Raji (cell line): ENCODE measurements around the gene GPC6.

Experiments used
- POLR2A ChIP-seq: IDR thresholded peaks from 2 replicates; pipeline ENCODE4 v1.6.1; 2011; ENCODE audit warnings: low read depth, low read length, control low read depth; ENCODE audit not compliant: insufficient read depth

The GPC6 gene

DNA sequence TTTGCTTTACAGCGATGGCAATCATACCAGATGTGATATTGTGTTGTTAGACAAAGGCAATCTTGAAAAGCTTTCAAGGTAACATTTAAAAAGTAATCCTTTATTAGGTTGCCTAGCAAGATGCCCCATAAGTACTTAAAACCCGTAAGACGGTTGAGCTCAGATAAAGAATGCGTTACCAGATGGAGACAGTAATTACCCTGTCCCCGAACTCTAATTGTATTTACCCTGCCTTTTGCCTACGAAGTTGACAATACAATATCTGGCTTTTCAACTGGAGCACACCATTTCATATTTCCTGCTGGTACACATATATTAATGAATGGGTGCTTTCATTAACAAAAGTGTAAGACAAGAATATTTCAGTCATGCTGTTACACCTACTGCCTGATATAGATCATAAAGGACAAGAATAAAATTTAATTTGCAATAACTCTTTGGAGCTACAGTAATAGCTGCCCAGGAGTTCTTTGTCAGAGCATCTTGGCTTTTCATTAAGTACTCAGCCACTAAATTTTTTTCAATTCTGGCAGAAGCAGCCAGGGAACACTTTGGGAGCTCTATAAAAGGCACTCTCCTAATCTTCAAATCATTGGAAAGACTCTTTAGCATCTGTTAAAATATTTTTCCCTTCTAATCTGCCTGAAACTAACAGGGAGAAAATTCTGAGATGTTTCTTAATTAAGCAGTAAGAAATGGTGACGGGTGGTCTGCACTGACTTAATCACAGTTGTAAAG is 1189.1 kb downstream of the GPC6 start:
- TF ChIP-seq POLR2A, result no peak

DNA sequence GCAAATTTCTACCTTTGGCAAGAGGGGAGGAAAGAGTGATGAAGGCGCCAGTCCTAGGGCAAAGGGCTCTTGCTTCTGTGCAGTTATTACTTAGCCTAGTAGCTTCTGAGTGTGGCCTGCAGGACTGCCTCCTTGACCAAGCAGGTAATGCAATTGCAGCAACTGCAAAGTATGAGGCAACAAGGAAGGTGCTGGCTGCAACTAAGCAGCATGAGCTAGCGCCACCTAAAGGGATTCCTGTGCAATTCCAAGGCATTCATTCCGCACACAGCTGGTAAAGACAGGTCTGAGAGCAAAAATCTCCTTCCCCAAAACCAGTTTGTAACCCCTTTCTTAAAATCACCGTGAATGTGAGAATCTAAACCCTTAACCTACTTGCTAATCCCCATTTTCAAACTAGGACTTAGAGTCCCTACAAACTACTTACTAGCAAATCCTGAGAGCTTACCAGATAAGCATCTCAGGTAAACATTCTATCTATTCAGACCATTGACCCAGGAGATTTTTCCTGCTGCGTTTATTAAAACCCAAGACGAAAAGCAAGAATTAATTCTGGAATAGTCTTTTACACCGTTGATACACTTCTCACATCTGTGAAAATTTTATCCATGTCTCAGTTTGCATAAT is 1190.0 kb downstream of the GPC6 start:
- no peak for TF ChIP-seq POLR2A

DNA sequence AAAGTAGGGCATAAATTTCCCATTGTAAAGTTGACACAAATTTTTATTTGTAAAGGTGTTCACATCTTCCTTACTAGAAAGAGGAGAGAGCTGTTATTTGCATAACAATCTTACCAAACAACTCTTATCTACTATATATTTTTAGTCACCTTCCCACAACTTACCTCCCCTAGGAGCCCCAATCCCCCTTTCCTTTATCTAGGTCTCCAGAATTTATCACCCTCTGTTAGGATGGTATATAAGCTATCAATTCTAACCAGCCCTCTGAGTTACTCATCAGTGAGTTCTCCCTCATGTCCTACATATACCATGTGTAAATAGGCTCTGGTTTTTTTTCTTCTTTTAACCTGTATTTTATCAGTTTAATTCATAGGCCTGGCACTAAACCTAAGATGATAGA is 1190.7 kb downstream of the GPC6 start:
- TF ChIP-seq POLR2A, result no peak

DNA sequence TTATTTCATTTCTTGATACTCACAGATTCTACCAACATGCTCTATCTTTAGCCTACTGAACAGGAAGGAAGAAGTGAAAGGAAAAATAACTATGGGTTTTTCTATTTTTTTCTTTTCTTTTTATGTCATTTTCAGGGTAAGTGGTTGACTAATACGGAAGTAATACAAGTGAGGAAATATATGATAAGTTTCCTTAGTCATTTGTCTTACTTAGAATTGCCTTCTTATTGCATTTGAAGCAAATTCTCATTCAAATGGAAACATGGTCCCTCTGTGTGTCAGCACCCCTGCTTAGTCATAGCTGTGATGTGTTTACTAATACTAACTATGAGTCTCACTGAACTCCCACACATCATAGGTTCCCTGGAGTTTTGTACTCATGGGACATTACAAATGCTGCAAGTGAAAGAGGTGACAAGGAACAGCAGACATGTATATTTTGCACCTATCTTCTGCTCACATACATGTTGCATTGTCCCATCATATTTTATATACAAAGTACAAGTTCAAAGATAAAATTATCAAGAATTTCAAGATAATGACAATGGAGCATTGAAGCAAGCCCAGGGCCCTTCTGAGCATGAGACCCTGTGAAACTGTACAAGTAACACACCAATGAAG is 1192.8 kb downstream of the GPC6 start:
- no peak for TF ChIP-seq POLR2A

DNA sequence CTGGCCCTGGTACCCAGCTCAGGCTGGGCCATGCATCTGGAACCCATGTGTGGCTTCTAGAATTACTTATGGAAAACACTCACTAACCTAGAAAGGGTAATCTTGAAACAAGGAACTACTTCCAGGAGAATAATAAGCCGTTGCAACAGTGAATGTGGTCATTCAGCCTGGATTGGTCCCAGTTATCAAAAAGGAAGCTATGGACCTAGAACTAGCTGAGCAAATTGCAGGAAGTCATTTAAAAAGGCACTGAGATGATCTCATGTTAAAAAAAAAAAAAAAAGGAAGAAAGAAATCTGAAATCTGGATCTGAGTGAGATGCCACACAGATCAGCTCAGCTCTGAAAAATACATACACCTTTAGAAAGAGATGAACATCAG is 1193.3 kb downstream of the GPC6 start:
- no peak for TF ChIP-seq POLR2A

DNA sequence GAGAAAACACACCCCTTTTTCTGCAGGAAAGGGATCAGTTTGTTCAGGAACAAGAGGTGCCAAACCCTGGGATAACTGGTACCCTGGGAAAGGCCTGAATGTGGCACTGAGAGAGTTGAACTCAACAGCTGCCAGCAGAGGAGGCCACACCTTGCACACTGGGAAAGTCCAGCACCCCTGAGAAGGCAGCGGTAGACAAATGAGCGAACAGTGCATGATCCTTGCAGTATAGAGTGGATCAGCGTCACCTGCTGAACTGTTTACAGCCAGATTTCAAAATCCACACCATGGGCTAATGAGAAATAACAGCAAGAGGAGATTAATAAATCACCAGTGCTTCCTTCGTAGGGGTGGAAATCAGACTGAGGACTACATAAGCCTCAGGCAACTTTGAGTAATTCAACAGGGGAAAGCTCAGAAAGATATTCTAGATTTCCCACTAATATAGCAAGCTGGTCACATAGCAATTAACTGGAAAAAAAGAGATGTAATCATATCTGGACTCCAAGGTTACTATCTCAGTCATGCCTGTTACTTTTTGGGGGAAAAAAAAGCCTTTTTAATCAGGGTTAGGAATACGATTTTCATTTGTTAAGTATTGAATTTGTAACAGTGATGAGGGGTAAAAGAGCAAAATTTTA is 1200.8 kb downstream of the GPC6 start:
- TF ChIP-seq POLR2A, result no peak

DNA sequence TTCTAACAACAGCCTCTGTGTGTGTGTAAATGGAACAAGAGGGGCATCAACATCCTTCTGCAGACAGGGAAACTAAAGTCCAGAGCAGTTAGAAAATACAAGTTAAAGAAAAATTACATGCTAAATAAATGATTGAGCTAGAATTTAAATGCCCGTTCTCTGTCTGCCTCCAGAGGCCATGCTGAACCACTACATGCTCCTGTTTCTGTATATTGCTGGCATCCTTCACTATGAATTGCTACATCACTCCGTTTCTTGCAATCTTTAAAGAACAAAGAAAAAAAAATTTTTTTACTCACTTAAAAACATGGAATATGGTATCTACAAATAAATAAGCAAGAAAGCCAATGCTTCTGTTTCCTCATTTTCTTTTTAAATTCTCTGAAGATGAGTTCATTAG is 1205.0 kb downstream of the GPC6 start:
- TF ChIP-seq POLR2A, result no peak

DNA sequence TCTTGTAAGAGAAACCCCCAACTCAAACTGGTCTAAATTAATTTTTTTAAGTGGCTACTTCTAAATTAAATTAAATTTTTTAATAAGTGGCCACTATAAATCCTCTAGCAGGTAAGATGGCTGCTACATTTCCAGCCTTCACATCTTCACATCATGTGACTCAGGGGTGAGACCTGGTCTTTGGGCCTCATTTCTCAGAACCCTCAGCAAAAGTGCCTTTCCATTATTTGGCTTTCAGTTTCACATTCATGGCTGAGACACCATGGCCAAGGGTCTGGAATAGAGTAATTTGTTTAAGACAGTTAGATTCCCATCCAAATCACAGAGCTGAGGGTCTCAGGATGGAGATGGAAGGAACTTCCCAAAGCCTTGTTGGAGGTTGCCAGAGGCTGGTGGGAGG is 1205.4 kb downstream of the GPC6 start:
- no peak for TF ChIP-seq POLR2A

DNA sequence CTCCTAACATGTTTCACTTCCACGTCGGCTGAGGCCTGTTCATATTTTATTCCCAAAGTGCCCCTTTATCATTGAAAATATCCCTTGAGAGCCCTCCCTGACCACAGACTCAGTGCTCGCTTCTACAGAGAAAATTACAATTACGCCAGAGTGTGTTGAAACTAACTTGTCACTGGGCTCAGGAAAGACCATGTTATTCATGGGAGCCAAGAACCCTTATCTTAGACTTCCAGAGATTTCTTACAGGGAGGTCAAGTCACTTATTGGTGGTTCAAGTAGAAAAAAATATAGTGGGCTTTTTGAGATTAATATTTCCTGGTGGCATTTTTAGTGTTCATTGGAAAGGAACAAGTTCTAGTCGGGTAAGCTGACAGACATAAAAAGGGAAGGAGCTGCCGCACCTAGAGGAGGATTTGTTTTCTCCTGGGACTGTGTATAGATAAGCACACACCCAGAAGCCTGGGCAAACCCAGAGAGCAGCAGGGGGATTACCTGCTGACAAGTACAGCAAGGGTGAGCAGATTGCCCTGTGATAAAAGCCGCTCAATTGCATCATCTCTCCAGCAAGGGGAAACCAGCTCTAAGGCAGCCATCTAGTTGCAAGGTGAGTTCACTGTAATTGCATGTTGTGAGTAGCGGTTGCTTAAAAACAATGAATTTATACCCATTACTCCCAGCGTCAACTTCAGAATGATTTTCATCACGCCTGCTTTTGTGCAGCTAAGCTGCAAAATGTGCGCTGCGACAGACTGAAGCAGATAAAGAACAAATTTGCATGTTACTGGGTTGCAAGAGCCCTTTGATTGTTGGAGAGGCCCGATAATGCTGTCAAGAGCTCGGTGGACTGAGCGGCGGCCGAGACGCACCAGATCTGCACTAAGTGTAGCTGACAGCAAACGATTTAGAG is 1206.7 kb downstream of the GPC6 start:
- no peak for TF ChIP-seq POLR2A

DNA sequence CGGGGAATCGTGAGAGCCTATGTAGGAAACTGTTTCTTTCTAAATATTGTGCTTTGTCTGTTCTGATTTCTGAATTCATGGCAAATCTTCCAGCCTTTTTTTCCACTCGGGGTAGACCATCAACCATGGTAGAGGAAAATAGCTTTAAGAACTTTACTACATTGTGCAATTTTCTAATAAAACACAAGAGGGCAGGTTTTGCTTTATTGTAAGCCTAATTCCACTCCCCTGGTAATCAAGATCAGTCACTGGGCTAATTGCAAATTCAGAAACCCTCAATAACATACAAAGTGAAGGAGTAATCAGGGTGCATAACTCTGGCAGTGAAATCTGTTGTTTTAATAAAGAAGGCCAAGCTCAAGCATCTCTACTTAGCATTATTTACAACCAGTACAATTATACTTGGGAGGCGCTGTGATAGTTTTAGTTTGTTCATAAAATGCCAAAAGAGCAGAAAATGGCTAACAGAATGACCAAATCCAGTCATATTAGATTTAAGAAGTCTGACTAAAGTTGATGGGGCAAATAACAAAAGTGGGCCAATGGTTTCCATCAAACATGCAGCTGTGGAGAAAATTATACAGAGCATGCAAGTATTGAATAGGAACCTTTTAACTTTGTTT is 1209.1 kb downstream of the GPC6 start:
- no peak for TF ChIP-seq POLR2A

DNA sequence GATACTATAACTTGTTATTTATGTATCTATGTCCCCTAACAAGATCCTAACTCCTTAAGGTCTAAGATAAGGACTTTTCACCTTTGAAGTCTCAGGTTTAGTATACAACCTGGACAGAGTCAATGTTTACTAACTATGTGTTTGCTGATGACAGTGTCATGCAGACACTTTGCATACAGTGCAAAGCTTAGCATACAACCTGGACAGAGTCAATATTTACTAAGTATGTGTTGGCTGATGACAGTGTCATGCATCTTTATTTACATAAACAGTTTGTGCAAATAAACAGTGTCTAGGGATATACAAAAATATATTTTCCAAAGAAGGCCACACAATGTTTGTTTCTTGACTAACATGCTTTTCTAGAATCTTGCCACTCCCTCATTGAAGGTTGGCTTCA is 1218.2 kb downstream of the GPC6 start:
- TF ChIP-seq POLR2A, result no peak

DNA sequence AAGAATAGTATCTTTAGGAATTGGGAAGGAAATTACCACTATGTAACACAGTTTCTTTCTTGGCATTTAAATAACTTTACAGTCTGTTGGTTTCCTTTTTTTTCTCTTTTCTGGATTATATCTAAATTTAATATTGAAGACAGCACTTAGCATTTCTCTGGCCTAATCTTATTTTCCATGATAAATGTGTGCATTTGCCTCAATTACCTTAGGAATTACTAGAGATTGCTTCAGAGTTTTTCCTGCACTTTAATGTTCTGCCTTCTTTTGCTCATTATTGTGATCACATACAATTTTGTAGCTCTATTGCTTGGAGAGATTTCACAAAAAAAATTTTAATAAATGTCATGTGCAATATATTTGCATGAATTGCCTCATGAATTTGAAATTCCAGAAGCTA is 1227.7 kb downstream of the GPC6 start:
- no peak for TF ChIP-seq POLR2A

DNA sequence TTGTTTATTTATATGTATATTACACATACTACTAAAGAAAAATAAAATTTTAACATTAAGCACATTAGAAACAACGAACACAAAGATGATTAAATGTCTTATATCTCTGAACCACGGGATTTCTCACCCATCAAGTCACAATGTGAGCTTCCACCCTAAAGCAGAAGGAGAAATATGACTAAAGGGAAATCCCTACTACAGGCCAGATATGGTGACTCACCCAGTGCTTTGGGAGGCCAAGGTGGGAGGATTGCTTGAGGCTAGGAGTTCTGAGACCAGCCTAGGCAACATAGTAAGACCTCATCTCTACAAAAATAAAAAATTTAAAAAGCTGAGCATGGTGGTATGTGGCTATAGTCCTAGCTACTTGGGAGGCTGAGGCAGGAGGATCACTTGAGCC is 1228.3 kb downstream of the GPC6 start:
- no peak for TF ChIP-seq POLR2A

DNA sequence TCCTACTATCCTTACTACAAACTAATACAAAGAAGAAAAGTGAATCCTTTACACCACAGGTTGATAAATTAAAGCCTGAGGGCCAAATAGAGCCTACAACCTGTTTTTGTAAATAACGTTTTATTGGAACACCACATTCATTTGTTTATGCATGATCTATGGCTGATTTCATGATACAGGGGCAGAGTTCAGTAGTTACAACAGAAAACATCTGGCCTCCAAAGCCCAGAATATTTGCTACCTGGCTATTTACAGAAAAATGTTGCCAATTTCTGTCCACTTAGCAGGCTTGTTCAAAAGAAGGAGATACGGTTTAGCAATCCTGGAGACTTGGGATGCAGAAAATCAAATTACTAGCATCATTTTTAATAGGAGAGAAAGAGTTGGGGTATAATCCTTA is 1228.8 kb downstream of the GPC6 start:
- no peak for TF ChIP-seq POLR2A
